Fibroblast of the conjunctiva (primary cell): ENCODE measurements around the gene RILP.

Source experiments
- DNase-seq: peaks from one replicate; pipeline ENCODE4 v3.0.0-alpha.2; 2010; ENCODE audit warnings: low read depth

The RILP gene

GRCh38 chr17:1647802-1648171 is 1.9 kb downstream of the RILP start:
- no peak for DNase-seq

DNA sequence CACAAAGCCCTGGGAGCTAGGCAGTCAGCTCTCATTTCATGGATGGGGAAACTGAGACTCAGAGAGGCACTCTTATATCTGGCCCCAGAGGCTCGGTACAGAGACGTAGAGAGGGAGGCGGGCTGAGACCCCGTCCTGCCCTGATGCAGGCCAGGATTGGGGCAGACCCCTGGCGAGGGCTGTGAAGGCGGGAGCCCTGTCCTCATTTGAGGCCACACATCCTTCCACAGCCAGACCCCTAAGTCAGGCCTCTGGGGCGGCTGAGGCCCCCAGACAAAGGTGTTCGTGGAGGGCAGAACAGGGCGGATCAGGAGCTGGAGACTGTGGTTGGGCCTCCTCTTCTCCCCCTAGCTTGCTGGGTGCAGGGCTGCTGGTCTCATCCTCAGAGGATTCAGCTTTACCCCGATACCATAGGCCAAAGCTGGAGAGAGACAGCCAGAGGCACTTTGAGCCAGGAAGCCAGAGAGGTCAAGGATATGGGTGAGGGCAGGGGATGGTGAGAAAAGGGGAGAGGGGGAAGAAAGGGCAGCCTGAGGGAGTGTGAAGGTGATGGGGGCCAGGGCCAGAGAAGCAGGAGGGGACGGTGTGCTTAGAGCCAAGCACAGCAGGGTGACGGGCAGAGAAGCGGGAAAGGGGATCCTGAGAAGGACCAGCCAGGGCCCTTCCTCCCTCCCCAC is 3.3 kb downstream of the RILP start:
- DNase-seq, result no peak

DNA sequence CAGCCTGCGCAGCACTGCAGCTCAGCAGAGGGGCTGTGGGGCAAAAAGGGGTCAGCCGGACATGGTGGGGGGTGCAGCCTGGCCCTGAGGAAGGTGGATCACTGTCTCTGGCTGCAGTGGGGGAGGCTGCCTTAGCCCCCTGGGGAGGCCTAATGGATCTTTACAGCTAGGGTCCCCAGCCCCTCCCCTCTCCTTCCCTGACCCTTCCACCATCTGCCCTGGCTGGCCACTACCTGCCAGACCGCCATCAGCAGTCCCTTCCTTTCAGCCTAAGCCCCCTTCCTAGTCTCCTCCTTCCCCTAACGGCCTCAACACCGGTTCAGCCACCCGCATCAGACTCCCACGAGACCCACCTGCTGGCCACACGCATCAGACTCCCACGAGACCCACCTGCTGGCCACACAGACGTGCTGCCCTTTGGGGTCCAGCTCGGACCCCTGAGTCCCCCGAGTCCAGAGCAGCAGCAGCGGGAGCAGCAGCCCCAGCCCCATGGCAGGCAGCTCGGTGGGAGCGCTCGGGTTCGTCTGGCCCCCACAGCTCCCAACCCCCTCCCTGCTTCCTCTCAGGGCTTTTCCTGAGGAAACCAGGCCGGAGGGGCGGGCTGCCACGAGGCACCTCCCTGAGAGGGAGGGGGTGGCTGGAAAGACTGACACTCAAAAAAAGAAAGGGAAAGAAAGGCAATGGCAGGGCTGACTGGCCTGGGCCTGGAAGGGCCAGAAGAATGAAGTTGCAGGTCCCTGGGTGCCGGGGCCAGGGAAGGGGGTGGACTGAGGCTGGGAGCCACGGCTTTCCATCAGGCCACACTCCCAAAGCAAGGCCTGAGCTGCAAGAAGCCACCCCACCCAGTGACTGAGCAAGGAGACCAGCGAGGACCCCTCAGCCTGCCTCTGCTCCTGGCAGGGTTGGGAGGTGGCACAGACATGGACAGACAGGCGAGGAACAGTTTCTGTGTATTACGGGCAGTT is 4.2 kb downstream of the RILP start, which contains the start of gene SCARF1:
Gene SCARF1, minus strand, starts transcription at position 526 of the 965 bp plus-strand sequence. Its CDS starts 35 bp downstream, at position 491.
- DNase-seq, result no peak

GRCh38 chr17:1644493-1645206 is 5.0 kb downstream of the RILP start:
- DNase-seq, result no peak

GRCh38 chr17:1643999-1644492 is 5.6 kb downstream of the RILP start:
- DNase-seq, result no peak

DNA sequence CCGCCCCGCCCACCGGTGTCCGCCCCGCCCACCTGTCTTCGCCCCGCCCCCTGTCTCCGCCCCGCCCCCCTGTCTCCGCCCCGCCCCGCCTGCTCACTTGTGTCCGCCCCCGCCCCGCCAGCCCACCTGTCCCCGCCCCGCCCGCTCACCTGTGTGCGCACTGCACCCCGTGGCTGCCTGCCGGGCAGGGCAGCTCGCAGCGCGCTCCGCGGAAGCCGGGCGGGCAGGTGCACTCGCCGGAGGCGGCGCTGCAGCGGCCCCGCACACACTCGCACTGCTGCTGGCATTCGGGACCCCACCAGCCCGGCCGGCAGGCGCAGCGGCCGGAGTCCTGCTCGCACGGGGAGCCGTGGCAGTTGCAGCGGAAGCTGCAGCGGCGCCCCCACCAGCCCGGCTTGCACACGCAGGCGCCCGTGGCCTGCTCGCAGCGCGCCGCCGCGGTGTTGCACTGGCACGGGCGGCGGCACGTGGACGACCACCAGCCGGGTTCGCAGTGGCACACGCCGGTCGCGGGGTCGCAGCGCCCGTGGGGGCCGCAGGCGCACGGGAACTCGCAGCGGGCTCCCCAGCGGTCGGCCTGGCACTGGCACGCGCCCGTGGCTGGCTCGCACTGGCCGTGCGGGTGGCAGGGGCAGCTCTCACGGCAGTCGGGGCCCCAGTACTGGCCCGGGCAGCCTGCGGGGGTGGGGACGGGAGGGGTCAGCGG is 6.2 kb downstream of the RILP start:
- no peak for DNase-seq

DNA sequence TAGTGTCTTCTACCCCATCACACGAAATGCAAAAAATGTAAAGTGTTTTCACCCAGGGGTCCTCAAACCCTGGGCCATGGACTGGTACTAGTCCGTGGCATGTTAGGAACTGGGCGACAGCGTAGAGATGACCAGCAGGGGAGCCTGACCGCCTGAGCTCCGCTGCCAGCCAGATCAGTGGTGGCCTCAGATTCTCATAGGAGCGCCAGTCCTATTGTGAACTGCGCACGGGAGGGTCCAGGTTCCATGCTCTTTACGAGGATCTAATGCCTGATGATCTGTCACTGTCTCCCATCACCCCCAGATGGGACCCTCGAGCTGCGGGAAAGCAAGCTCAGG is 8.6 kb downstream of the RILP start:
- no peak for DNase-seq

- DNase-seq, result no peak
Measured at GRCh38 chr17:1640329-1641064, 9.2 kb downstream of the RILP start.

DNA sequence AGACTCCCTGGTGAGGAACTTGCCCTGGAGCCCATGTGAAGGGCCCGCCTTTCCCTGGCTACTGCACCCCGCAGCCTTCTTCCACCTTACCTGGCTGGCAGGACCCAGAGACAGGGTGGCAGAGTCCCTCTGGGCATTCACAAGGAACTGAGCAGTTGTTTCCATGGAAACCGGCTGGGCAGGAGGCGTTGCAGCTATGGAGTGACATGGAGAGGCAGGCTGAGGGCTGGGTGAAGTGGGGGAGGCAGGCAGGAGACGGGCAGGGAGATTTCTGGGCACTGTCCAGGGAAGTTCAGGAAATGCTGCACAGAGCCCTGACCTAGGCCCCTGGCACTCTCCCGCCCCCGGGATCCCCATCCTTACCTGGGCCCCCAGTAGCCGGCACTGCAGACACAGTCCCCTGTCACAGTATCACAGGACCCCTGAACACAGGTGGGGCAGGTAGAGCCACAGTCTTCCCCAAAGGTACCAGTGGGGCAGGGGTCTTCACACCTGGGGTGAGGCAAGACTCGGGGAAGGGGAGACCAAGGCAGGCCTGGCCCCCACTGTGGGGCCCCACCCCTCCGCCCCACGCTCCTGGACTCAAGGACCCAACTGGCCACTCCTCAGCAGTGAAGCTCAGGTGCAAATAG is 10.0 kb downstream of the RILP start:
- no peak for DNase-seq

DNA sequence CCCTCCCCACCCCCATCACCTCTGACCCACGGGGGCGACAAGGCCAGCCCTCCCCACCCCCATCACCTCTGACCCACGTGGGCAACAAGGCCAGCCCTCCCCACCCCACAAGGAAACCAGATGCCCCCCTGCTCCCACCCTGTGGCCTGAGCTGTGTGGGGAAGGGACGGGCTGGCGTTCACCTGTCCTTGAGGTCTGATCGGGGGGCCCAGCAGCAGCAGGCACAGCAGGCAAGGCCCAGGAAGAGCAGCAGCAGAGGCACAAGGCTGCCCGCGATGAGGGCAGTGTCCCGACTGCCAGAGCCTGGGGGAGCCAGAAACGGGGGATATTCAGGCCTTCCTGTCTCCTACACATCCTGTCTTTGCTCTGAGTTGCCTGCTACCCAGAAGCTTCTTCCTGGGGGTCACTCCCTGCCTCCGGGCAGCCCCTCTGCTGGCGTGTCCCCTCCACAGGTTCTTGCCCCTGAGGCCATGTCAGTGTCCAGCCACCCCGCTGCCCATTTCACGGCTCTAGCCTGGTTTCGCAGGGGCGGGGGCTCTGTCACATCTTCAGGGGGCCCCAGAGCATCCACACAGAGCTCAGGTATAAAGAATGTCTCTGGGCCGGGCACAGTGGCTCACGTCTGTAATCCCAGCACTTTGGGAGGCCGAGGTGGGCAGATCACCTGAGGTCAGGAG is 10.9 kb downstream of the RILP start:
- no peak for DNase-seq

DNA sequence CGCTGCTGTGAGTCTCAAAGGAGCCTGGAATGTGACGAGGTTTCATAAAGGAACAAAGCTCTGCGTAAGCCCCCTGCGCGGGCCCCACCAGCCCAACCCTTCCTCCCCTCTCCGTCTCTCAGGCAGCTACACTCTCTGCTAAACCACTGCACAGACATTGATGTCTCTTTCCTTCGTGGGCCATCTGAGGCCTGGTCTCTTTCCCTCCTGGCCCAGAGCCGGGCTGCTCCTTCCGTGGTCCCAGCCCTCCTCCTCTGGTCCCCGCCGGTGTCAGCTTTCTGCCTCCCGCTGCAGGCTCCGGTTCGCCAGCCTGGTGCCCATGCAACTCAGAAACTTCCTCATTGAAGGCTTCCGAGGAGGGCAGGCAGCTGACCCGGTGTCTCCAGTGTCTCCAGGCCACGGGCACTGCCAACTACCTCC is 11.5 kb downstream of the RILP start:
- no peak for DNase-seq

DNA sequence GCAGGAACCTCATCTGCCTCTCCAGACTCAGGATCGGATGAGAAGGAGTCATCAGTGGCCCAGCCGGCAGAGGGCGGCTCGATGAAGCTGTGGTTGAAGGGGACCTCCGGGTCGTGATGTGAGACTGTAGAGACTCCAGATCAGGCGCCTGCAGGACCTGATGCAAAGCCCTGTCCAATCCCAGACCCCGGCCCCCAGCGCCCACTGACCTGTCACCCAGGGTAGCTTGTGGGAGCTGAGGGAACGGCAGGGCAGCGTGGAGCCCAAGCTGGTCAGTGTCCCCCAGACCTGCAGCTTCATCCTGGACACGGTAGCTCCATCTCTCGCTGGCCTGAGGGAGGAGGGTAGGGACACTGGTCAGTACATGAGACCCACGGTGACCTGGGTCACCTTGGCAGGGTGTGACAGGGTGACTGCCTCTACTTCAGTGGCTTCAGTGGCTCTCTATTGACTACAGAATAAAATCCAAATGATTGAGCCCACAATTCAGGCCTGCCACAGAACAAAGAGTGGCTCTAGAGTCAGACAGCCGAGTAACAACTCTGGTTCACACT is 12.9 kb downstream of the RILP start:
- DNase-seq, result no peak

DNA sequence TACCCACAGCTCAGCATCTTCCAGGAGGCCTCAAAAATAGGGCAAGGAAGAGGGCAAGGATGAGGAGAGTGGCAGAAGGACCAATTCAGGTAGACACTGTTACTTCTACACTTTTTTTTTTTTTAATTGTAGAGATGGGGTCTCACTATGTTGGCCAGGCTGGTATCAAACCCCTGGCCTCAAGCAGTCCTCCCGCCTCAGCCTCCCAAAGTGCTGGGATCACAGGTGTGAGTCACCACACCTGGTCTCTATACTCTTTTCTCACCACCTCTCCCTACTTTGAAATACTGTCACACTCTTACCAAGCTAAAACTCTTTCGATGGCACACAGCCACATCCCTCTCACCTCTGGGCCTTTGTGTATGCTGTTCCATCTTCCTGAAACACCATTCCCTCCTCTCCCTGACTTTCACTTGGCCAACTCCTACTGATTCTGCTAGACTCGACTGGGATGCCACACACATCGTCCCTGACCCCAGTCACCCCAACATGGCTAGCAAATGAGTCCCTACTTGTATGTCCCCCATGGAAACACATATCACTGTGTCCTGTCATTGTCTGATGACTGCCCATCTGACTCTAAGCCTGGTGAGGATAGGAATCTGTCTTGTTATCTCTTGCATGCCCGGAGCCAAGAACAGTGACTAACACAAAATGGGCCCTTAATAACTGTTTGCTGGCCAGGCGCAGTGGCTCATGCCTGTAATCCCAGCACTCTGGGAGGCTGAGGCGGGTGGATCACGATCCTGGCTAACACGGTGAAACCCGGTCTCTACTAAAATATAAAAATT is 13.8 kb downstream of the RILP start:
- DNase-seq, result no peak

GRCh38 chr17:1634841-1635650 is 14.6 kb downstream of the RILP start:
- no peak for DNase-seq

DNA sequence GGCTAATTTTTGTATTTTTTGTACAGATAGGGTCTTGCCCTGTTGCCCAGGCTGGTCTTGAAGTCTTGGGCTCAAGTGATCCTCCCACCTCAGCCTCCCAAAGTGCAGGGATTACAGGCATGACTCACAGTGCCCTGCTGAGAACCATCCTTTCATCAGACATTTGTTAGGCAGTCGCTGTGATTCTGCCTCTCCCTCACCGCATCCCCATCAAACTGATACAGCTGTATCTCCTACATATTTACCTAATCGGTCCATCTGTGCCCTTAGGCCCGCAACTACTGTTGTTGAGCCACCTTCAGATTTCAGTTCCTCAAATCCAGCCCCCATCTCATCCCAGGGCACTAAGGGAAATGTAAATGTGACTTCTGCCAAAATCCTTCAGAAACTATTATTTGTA is 19.0 kb downstream of the RILP start:
- DNase-seq, result no peak

DNA sequence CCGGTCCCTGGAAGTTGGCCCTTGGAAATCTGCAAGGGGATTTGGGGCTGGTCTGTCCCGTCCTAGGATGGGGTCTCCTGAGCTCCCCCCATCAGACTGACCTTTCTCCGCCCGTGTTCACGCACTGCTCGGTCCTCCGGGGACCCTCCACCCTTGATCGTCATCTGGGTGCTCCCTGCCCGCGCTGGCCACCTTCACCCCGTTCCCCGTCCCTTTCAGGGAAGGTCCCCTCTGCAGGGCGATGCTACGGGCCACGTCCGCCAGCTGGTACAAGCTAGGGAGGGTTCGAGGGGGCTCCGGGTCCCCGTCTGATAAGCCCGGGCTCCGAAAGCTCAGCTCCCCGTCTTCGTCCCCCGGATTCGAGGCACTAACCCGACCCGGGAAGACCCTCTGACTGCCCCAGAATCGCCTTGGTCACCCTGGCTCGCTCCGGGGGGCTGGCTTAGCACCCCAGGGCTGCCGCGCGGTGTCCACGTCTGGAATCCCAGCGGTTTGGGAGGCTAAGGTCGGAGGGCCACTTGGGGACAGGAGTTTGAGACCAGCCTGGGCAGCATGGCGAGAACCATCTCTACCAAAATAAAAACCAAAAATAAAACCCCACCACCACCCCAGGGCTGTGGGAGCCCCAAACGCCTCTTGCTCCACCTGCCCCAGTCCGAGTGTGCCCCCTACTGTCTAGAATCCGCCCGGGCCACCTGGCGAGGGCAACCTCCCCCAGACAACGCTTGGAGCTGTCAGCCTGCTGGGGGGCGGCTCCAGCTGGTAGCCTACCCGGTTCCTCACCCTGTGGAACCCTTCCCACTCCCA is 20.0 kb downstream of the RILP start:
- DNase-seq, result peak; percentile 12

DNA sequence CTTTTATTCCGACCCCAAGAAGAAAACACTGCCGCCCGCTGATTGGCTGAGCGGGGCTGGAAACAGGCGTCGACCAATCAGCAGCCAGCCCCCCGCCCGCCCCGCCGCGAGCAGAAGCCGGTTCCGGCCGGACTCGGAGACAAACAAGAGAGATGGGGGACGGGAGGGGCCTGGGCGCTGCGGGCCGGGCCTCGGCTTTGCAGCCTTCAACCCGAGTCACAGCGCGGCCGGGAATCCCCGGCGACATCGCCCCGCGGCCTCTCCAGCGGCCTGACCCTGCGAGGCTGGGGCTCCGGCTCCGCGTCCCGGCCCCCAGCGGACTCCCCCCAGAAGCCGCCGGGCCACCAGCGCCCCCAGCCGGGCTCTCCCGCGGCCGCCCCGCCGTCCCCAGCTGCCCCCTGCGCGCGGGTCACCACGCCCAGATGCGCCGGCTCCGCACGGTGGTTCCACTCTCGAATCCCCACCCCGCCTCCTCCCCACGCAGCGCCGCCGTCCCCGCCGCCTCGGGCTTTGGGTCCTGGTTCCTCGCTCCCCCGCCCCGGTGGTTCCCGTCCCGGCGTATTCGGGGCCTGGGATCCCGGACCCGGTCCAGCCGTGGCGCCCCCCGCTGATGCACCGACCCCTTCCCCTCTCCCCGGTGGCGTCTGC is 20.7 kb downstream of the RILP start:
- DNase-seq, result peak; percentile 78
